Measurements from ENCODE around the gene CYTH2. TPM values are rescaled to one million over a fixed set of nuclear protein-coding genes. Genes with fewer than 3 reads are reported as not detected.

Gene CYTH2
- polyA plus RNA-seq, 1 of the 3 experiments (the other 2 are of a cell fraction) = 69.5 TPM

DNA sequence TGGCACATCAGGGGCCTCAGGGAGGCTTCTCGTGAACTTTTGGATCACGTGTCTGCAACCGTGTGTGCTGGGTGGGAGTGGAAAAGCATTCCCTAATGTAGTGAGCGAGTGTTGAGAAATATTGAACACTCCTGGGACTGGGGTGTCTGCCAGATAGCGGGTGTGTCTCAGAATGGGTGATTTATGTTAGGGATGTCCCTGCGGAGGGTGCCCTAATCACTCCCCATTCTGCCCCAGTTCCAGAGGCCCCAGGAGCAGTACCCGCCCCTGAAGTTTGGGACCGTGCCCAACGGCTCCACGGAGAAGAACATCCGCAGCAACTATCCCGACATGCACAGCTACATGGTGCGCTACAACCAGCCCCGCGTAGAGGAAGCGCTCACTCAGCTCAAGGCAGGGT, 47.6 kb upstream of the CYTH2 start:
- H3K9ac ChIP-seq = no peak overlapping the region
- H3K4me1 ChIP-seq (ENCODE audit: control insufficient read depth in 1 of 2, insufficient read depth in 2 of 2, low read depth in 1 of 2, low read length in 1 of 2) = peaks cover 0 to 4% of the 10 kb centered on the region in 2 experiments; a peak in 2 of 4 replicates
- H3K4me2 ChIP-seq = no peak overlapping the region
- no peak overlapping the region for H3K4me3 ChIP-seq (ENCODE audit: low read depth in 2 of 2, low read length in 1 of 2)
- no peaks in the 10 kb centered on the region for H3K27me3 ChIP-seq (ENCODE audit: insufficient read depth)
- H3K79me2 ChIP-seq (ENCODE audit: insufficient read depth) = no peaks in the 10 kb centered on the region
- no peak overlapping the region for H3K27ac ChIP-seq (ENCODE audit: low read depth in 2 of 2, low read length in 1 of 2)
- H3F3A ChIP-seq (replicated peaks; ENCODE audit: insufficient read depth) = peaks cover 18% of the 10 kb centered on the region
- no peak overlapping the region for H2AFZ ChIP-seq (ENCODE audit: low read depth)
- WGBS (ENCODE audit: low lambda C conversion rate) = 80% methylated on average over 15 of the region's 16 CpGs
- DNase-seq = no peak
- ChIA-PET POLR2A (no interaction called here), CTCF (no interaction called here)
- H3K9me2 ChIP-seq = no peaks in the 10 kb centered on the region
- no peaks in the 10 kb centered on the region for H4K20me1 ChIP-seq (ENCODE audit: insufficient read depth)
- TF ChIP-seq NFIC (IDR thresholded peaks at IDR 0.05; ENCODE audit: borderline replicate concordance) = no peak
- no peak for TF ChIP-seq SMC3 (IDR thresholded peaks at IDR 0.05; ENCODE audit: low read depth, low read length)
- no peak for TF ChIP-seq SIN3A (IDR thresholded peaks at IDR 0.05; ENCODE audit: borderline replicate concordance, low read depth, low read length)
- no peak for TF ChIP-seq TCF12 (IDR thresholded peaks at IDR 0.05)
- TF ChIP-seq ELF1 (IDR thresholded peaks at IDR 0.05) = no peak
- no peak for TF ChIP-seq CHD2 (IDR thresholded peaks at IDR 0.05; ENCODE audit: low read length, partially characterized antibody)
- TF ChIP-seq TEAD4 (IDR thresholded peaks at IDR 0.05; ENCODE audit: borderline replicate concordance, insufficient read depth) = no peak
- TF ChIP-seq MEF2A (IDR thresholded peaks at IDR 0.05; ENCODE audit: borderline replicate concordance, low read depth) = no peak
- TF ChIP-seq, protein P1, sequence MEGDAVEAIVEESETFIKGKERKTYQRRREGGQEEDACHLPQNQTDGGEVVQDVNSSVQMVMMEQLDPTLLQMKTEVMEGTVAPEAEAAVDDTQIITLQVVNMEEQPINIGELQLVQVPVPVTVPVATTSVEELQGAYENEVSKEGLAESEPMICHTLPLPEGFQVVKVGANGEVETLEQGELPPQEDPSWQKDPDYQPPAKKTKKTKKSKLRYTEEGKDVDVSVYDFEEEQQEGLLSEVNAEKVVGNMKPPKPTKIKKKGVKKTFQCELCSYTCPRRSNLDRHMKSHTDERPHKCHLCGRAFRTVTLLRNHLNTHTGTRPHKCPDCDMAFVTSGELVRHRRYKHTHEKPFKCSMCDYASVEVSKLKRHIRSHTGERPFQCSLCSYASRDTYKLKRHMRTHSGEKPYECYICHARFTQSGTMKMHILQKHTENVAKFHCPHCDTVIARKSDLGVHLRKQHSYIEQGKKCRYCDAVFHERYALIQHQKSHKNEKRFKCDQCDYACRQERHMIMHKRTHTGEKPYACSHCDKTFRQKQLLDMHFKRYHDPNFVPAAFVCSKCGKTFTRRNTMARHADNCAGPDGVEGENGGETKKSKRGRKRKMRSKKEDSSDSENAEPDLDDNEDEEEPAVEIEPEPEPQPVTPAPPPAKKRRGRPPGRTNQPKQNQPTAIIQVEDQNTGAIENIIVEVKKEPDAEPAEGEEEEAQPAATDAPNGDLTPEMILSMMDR (IDR thresholded peaks at IDR 0.05) = no peak
- TF ChIP-seq PBX3 (IDR thresholded peaks at IDR 0.05) = no peak
- no peak for TF ChIP-seq IRF3 (IDR thresholded peaks at IDR 0.05; ENCODE audit: low read depth, low read length)
- no peak for TF ChIP-seq FOXM1 (IDR thresholded peaks at IDR 0.05; ENCODE audit: low read depth)
- no peak for TF ChIP-seq FOSL2 (IDR thresholded peaks at IDR 0.05; ENCODE audit: borderline replicate concordance, low read depth)
- TF ChIP-seq RCOR1 (IDR thresholded peaks at IDR 0.05; ENCODE audit: low read length) = no peak
- no peak for TF ChIP-seq MAX (IDR thresholded peaks at IDR 0.05; ENCODE audit: low read depth)
- TF ChIP-seq, protein P2, sequence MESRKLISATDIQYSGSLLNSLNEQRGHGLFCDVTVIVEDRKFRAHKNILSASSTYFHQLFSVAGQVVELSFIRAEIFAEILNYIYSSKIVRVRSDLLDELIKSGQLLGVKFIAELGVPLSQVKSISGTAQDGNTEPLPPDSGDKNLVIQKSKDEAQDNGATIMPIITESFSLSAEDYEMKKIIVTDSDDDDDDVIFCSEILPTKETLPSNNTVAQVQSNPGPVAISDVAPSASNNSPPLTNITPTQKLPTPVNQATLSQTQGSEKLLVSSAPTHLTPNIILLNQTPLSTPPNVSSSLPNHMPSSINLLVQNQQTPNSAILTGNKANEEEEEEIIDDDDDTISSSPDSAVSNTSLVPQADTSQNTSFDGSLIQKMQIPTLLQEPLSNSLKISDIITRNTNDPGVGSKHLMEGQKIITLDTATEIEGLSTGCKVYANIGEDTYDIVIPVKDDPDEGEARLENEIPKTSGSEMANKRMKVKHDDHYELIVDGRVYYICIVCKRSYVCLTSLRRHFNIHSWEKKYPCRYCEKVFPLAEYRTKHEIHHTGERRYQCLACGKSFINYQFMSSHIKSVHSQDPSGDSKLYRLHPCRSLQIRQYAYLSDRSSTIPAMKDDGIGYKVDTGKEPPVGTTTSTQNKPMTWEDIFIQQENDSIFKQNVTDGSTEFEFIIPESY (IDR thresholded peaks at IDR 0.05; ENCODE audit: borderline replicate concordance, low read depth) = no peak
- TF ChIP-seq RFX5 (IDR thresholded peaks at IDR 0.05; ENCODE audit: low read length) = no peak
- H3K36me3 ChIP-seq (replicated peaks in 1 of 2; ENCODE audit: control insufficient read depth in 1 of 2, insufficient read depth in 2 of 2, low read length in 1 of 2) = no peaks in the 10 kb centered on the region
- no peaks in the 10 kb centered on the region for H3K9me3 ChIP-seq

All from SK-N-SH (cell line).